H1 (cell line): ENCODE measurements around the gene PALM3. TPM values are rescaled to one million over a fixed set of nuclear protein-coding genes. Genes with fewer than 3 reads are reported as not detected.

Source experiments
- CTCF ChIA-PET: fragments of 300-600 bp; sonication (Branson Sonifier 250); formaldehyde crosslinking; loops from one replicate; lab custom pipeline; 2021; ENCODE audit not compliant: partially characterized antibody; lab: Charles Lee
- POLR2A ChIA-PET: fragments of 300-600 bp; sonication (Branson Sonifier 250); formaldehyde crosslinking; loops from one replicate; lab custom pipeline; 2021; ENCODE audit warnings: inconsistent platforms; ENCODE audit not compliant: partially characterized antibody; lab: Charles Lee
- DNase-seq, 2 experiments: peaks; one replicate each; pipeline versions ENCODE4 v3.0.0 to v3.0.0-alpha.2; 2010 to 2022; ENCODE audit warnings: low spot score in 2 of 2, low read depth in 1 of 2, mixed read lengths in 1 of 2
- FAIRE-seq: peaks from 2 replicates; lab custom pipeline; 2011; peaks lifted over from hg19 to GRCh38; lab: Jason Lieb, UNC
- H2AFZ ChIP-seq: 2 replicates; pipeline ENCODE4 v1.8.1; 2012; ENCODE audit warnings: low read length, inconsistent platforms
- H2AK5ac ChIP-seq: 2 replicates; pipeline ENCODE4 v1.6.1; 2013; ENCODE audit warnings: low read depth, low read length
- H2BK120ac ChIP-seq: replicated peaks from 2 replicates; pipeline ENCODE3; 2013; ENCODE audit warnings: low read depth, low read length, inconsistent platforms
- H2BK12ac ChIP-seq: 2 replicates; pipeline ENCODE4 v1.6.1; 2013; ENCODE audit warnings: low read depth, low read length
- H2BK15ac ChIP-seq: 2 replicates; pipeline ENCODE4 v1.6.1; 2013; ENCODE audit warnings: low read length
- H2BK20ac ChIP-seq: 2 replicates; pipeline ENCODE4 v1.6.1; 2013; ENCODE audit warnings: low read length
- H2BK5ac ChIP-seq: 2 replicates; pipeline ENCODE4 v1.6.1; 2013; ENCODE audit warnings: low read depth, low read length
- H3K14ac ChIP-seq: 2 replicates; pipeline ENCODE4 v1.6.1; 2013; ENCODE audit warnings: inconsistent platforms; ENCODE audit not compliant: insufficient read length
- H3K18ac ChIP-seq: 2 replicates; pipeline ENCODE4 v1.6.1; 2013; ENCODE audit warnings: low read length; ENCODE audit errors: extremely low read depth
- H3K23ac ChIP-seq: 2 replicates; pipeline ENCODE4 v1.6.1; 2013; ENCODE audit warnings: inconsistent platforms; ENCODE audit not compliant: insufficient read length
- H3K23me2 ChIP-seq: 2 replicates; pipeline ENCODE4 v1.6.1; 2013; ENCODE audit warnings: low read depth, low read length
- H3K27ac ChIP-seq: 2 replicates; pipeline ENCODE4 v1.6.1; 2011; ENCODE audit warnings: low read depth, low read length, inconsistent platforms
- H3K27me3 ChIP-seq, 4 experiments: replicated peaks in 1 of 4; 1 replicate in 1 of 4; 2 replicates in 3 of 4; pipeline versions ENCODE4 v1.6.1 to v1.8.1; 2011 to 2013; ENCODE audit warnings: low read length in 3 of 4, mild to moderate bottlenecking in 3 of 4, inconsistent platforms in 2 of 4, mixed read lengths in 2 of 4, moderate library complexity in 1 of 4; ENCODE audit not compliant: control insufficient read depth in 3 of 4, insufficient read depth in 3 of 4; ENCODE audit errors: extremely low read depth in 1 of 4
- H3K36me3 ChIP-seq, 4 experiments: 2 replicates each; pipeline versions ENCODE4 v1.6.1 to v1.8.1; 2011 to 2013; ENCODE audit warnings: mild to moderate bottlenecking in 4 of 4, low read length in 3 of 4, moderate library complexity in 2 of 4, control low read depth in 1 of 4, inconsistent platforms in 1 of 4; ENCODE audit not compliant: insufficient read depth in 4 of 4, control insufficient read depth in 2 of 4
- H3K4ac ChIP-seq: replicated peaks from 2 replicates; pipeline ENCODE3; 2013; ENCODE audit warnings: low read length, low read depth, mixed read lengths, inconsistent platforms; ENCODE audit not compliant: insufficient read length
- H3K4me1 ChIP-seq, 4 experiments: replicated peaks in 1 of 4; 1 replicate in 1 of 4; 2 replicates in 3 of 4; pipeline versions ENCODE4 v1.6.1 to v1.8.1; 2011 to 2013; ENCODE audit warnings: low read length in 3 of 4, inconsistent platforms in 2 of 4, mixed read lengths in 1 of 4; ENCODE audit not compliant: insufficient read depth in 4 of 4, control insufficient read depth in 3 of 4
- H3K4me2 ChIP-seq, 2 experiments: 2 replicates each; pipeline versions ENCODE4 v1.6.1 to v1.8.1; 2011 to 2013; ENCODE audit warnings: low read depth in 2 of 2, low read length in 2 of 2, control low read depth in 1 of 2, inconsistent platforms in 1 of 2, mild to moderate bottlenecking in 1 of 2; ENCODE audit not compliant: insufficient read depth in 1 of 2
- H3K4me3 ChIP-seq, 4 experiments: fragments of 200-600, 300-600 bp in 1 of 4; sonication (generic), shearing (Covaris generic), sonication (Bioruptor Twin) in 1 of 4; 2 replicates each; pipeline versions ENCODE4 v1.5.1 to v1.8.1; 2011 to 2016; ENCODE audit warnings: low read length in 4 of 4, low read depth in 3 of 4, control low read depth in 2 of 4, inconsistent platforms in 2 of 4, mild to moderate bottlenecking in 2 of 4, mixed read lengths in 1 of 4, moderate library complexity in 1 of 4; ENCODE audit not compliant: insufficient read depth in 2 of 4; ENCODE audit errors: extremely low read depth in 1 of 4
- H3K56ac ChIP-seq: replicated peaks from 2 replicates; pipeline ENCODE3; 2013; ENCODE audit warnings: low read depth, mild to moderate bottlenecking, mixed read lengths, low read length, inconsistent platforms; ENCODE audit not compliant: insufficient read length
- H3K79me1 ChIP-seq: 2 replicates; pipeline ENCODE4 v1.6.1; 2013; ENCODE audit warnings: low read depth, low read length, control low read depth
- H3K79me2 ChIP-seq, 2 experiments: 2 replicates each; pipeline versions ENCODE4 v1.6.1 to v1.8.1; 2012 to 2013; ENCODE audit warnings: low read length in 2 of 2, mild to moderate bottlenecking in 2 of 2, inconsistent platforms in 1 of 2; ENCODE audit not compliant: insufficient read depth in 2 of 2, control insufficient read depth in 1 of 2
- H3K9ac ChIP-seq, 4 experiments: replicated peaks in 1 of 4; 1 replicate in 1 of 4; 2 replicates in 3 of 4; pipeline versions ENCODE4 v1.6.1 to v1.8.1; 2011 to 2013; ENCODE audit warnings: low read depth in 3 of 4, low read length in 3 of 4, control low read depth in 2 of 4, mild to moderate bottlenecking in 2 of 4, moderate library complexity in 2 of 4, inconsistent platforms in 1 of 4; ENCODE audit errors: extremely low read depth in 1 of 4
- H3K9me3 ChIP-seq, 2 experiments: 2 replicates each; pipeline versions ENCODE4 v1.6.1 to v1.8.1; 2012 to 2013; ENCODE audit warnings: mild to moderate bottlenecking in 2 of 2, moderate library complexity in 2 of 2, control low read depth in 1 of 2, inconsistent platforms in 1 of 2, low read depth in 1 of 2, low read length in 1 of 2, mixed read lengths in 1 of 2; ENCODE audit not compliant: insufficient read depth in 2 of 2
- H4K20me1 ChIP-seq, 2 experiments: replicated peaks in 1 of 2; 2 replicates each; pipeline versions ENCODE3 to v1.8.1; 2011 to 2013; ENCODE audit warnings: inconsistent platforms in 2 of 2, low read length in 2 of 2, mild to moderate bottlenecking in 1 of 2; ENCODE audit not compliant: insufficient read depth in 2 of 2, control insufficient read depth in 1 of 2
- H4K5ac ChIP-seq: 2 replicates; pipeline ENCODE4 v1.6.1; 2013; ENCODE audit warnings: low read length, low read depth, mixed read lengths, inconsistent platforms; ENCODE audit not compliant: insufficient read length
- H4K8ac ChIP-seq: 2 replicates; pipeline ENCODE4 v1.8.0; 2013; ENCODE audit warnings: mild to moderate bottlenecking, moderate library complexity, low read length, inconsistent platforms; ENCODE audit not compliant: insufficient read depth; ENCODE audit errors: extremely low read depth
- H4K91ac ChIP-seq: replicated peaks from 2 replicates; pipeline ENCODE3; 2013; ENCODE audit warnings: low read length, mixed read lengths, inconsistent platforms; ENCODE audit not compliant: insufficient read length
- ASH2L ChIP-seq: fragments of 200-600, 300-600 bp; sonication (generic); IDR thresholded peaks from one replicate; pipeline ENCODE4 v1.7.1; 2017; ENCODE audit warnings: low read length
- EZH2 ChIP-seq: fragments of 200-600 bp; sonication (generic); IDR thresholded peaks from 2 replicates; pipeline ENCODE4 v1.7.1; 2012; ENCODE audit warnings: low read depth, mild to moderate bottlenecking, moderate library complexity, low read length, inconsistent platforms; ENCODE audit not compliant: severe bottlenecking
- GABPA ChIP-seq: IDR thresholded peaks from 2 replicates; pipeline ENCODE4 v1.6.1; 2011; ENCODE audit warnings: mild to moderate bottlenecking, low read length, moderate library complexity, borderline replicate concordance; ENCODE audit not compliant: insufficient read depth
- GTF2F1 ChIP-seq: IDR thresholded peaks from 2 replicates; pipeline ENCODE4 v1.6.1; 2012; ENCODE audit warnings: low read depth, low read length, improper control_type of control experiment, borderline replicate concordance
- POLR2A ChIP-seq, 2 experiments: IDR thresholded peaks; 1 replicate in 1 of 2; 2 replicates in 1 of 2; pipeline ENCODE4 v1.6.1; 2011; ENCODE audit warnings: low read depth in 2 of 2, low read length in 2 of 2, mild to moderate bottlenecking in 2 of 2; ENCODE audit errors: control extremely low read depth in 1 of 2
- SIN3A ChIP-seq, 2 experiments: IDR thresholded peaks in 1 of 2; conservative IDR thresholded peaks in 1 of 2; 2 replicates each; pipeline ENCODE4 v1.6.1; 2011 to 2012; ENCODE audit warnings: low read length in 2 of 2, improper control_type of control experiment in 1 of 2, low read depth in 1 of 2, mild to moderate bottlenecking in 1 of 2
- SIRT6 ChIP-seq: IDR thresholded peaks from one replicate; pipeline ENCODE4 v1.7.1; 2012; ENCODE audit warnings: low read length, inconsistent platforms
- SUZ12 ChIP-seq: fragments of 200-600 bp; sonication (generic); IDR thresholded peaks from 2 replicates; pipeline ENCODE4 v1.6.1; 2012; ENCODE audit warnings: mild to moderate bottlenecking, inconsistent platforms, low read length, moderate library complexity, mixed read lengths
- TBP ChIP-seq: IDR thresholded peaks from 2 replicates; pipeline ENCODE4 v1.6.1; 2011; ENCODE audit warnings: low read depth, low read length, improper control_type of control experiment
- TCF12 ChIP-seq: IDR thresholded peaks from 2 replicates; pipeline ENCODE4 v1.6.1; 2011; ENCODE audit warnings: low read depth, mild to moderate bottlenecking, low read length
- TEAD4 ChIP-seq: IDR thresholded peaks from 2 replicates; pipeline ENCODE4 v1.6.1; 2012; ENCODE audit warnings: low read depth, low read length, inconsistent platforms, mixed read lengths
- YY1 ChIP-seq: IDR thresholded peaks from 2 replicates; pipeline ENCODE4 v1.6.1; 2011; ENCODE audit warnings: low read depth, mild to moderate bottlenecking, low read length
- ZNF274 ChIP-seq: IDR thresholded peaks from 2 replicates; pipeline ENCODE4 v1.7.0; 2012; ENCODE audit warnings: low read length, borderline replicate concordance; ENCODE audit errors: extremely low read depth
- WGBS, 2 experiments: shearing (Covaris generic) in 1 of 2; methylation state at CpG; one replicate each; pipeline versions ENCODE4 v1.1.6 to v1.1.7; 2013 to 2015; ENCODE audit warnings: low lambda C conversion rate in 2 of 2, mixed read lengths in 2 of 2, inconsistent platforms in 1 of 2, low coverage in 1 of 2, missing lambda C conversion rate in 1 of 2; ENCODE audit not compliant: insufficient replicate concordance in 2 of 2, insufficient coverage in 1 of 2, insufficient read length in 1 of 2; ENCODE audit errors: extremely low coverage in 1 of 2, missing lambda C conversion rate in 1 of 2; 5-methylcytosine and 5-hydroxymethylcytosine counted together
- polyA plus RNA-seq, 7 experiments: library from polyadenylated mRNA; depleted of rRNA in 3 of 7; stranded (reverse) in 5 of 7; unstranded in 2 of 7; fragments of >200 nt in 5 of 7; fragments of 200-250 nt in 2 of 7; gene quantifications; 1 replicate in 5 of 7; 2 replicates in 1 of 7; 4 replicates in 1 of 7; pipeline versions ENCODE4 v1.2.1 to v1.2.3, GENCODE V29; 2011 to 2013; ENCODE audit warnings: missing spikeins in 2 of 7, mixed read lengths in 2 of 7
- total RNA-seq: library from RNA; stranded (reverse); fragmentation: NEBNext Ultra II Directional; extraction: Animal tissue kit (Norgen Biotek cat#: 25700); gene quantifications from 2 replicates; pipeline ENCODE4 v1.2.1, GENCODE V29; 2021
- TF ChIP-seq, protein P1 (sequence below): IDR thresholded peaks from 2 replicates; pipeline ENCODE4 v1.6.1; 2011; ENCODE audit warnings: low read depth, mild to moderate bottlenecking, low read length; ENCODE audit not compliant: insufficient read depth

The PALM3 gene
- total and polyA plus RNA-seq, 2 of the 8 experiments (the other 6 are each of a cell fraction or from before 2014, with no cell fraction given): 5.8 to 31.3 TPM

DNA sequence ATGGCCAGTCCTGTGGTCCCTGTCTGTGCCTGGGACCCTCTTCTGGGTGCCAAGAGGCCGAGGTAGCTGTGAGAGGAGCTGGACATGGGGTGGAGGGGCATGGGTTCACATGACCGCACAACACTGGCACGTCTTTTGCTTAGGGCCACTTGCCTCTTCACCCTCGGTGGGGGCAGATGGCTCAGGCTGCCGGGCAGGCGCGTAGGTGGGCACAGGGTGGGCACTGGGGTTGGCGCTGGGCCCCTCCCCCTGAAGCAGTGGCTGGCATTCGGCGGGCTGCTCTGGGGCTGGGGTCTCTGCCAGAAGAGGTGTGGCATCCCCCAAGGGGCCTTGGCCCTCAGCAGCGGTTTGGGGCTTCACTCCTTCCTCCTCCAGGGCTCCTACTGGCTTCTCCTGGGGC lies 8.4 kb downstream of the PALM3 start:
- CTCF ChIA-PET: interaction anchor here (0.5 to 9.9 kb wide), 9 partner anchors 12 to 171 kb away, joined by 3 to 66 read pairs (median 5); partner anchors contain the start of gene MISP3
- Histone ChIP-seq H4K5ac (no peak overlapping the region), H2BK120ac (no peak overlapping the region), H3K79me2 (no peaks in the 10 kb centered on the region), H3K9me3 (no peaks in the 10 kb centered on the region; a peak in 1 of 4 replicates), H3K4me2 (no peak overlapping the region), H4K91ac (no peak overlapping the region), H3K36me3 (no peaks in the 10 kb centered on the region), H2BK15ac (no peak overlapping the region), H3K27me3 (peaks cover 3 to 8% (median 6%) of the 10 kb centered on the region in 4 experiments), H2BK12ac (no peak overlapping the region), H2BK20ac (no peak overlapping the region), H3K79me1 (no peaks in the 10 kb centered on the region), H3K18ac (no peak overlapping the region), H2AK5ac (no peak overlapping the region), H3K14ac (no peak overlapping the region), H3K56ac (no peak overlapping the region), H3K4me1 (peaks cover 0 to 6% (median 2%) of the 10 kb centered on the region in 4 experiments; a peak in 4 of 7 replicates), H4K8ac (no peak overlapping the region), H4K20me1 (no peaks in the 10 kb centered on the region), H3K4ac (no peak overlapping the region), H3K9ac (no peak overlapping the region), H2AFZ (no peak overlapping the region), H3K27ac (no peak overlapping the region), H3K4me3 (no peak overlapping the region), H3K23me2 (peaks cover 11% of the 10 kb centered on the region; the same call in 1 of the 2 replicates), H3K23ac (no peak overlapping the region), H2BK5ac (no peak overlapping the region)
- POLR2A ChIA-PET: interaction anchor here (1.1 to 1.8 kb wide), 3 partner anchors 8 to 91 kb away, joined by 3 to 5 read pairs (median 4); partner anchors contain the start of gene RFX1
- no peak for DNase-seq
- 85% methylated on average over 11 of the region's 11 CpGs; no CpG with 5 or more reads in 1 of the 2 experiments for WGBS, 2 experiments
- no peak for FAIRE-seq
- TF ChIP-seq TCF12 (no peak), GABPA (no peak), ASH2L (no peak), POLR2A (IDR thresholded peaks at IDR 0.05; ENCODE audit: control extremely low read depth in 1 of 2, low read depth in 2 of 2, low read length in 2 of 2) (no peak), EZH2 (no peak), TEAD4 (no peak), TBP (no peak), GTF2F1 (no peak), SIRT6 (no peak), SIN3A (conservative IDR thresholded peaks at IDR 0.05 in 1 of 2, IDR thresholded peaks at IDR 0.05 in 1 of 2; ENCODE audit: low read depth in 1 of 2, low read length in 2 of 2) (no peak), ZNF274 (no peak), YY1 (no peak), SUZ12 (no peak)
- TF ChIP-seq, protein P1, sequence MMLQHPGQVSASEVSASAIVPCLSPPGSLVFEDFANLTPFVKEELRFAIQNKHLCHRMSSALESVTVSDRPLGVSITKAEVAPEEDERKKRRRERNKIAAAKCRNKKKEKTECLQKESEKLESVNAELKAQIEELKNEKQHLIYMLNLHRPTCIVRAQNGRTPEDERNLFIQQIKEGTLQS: no peak
